SH-SY5Y (cell line): Measurements from ENCODE around the gene AGMO.

Source experiments
- GATA2 ChIP-seq: IDR thresholded peaks from 2 replicates; pipeline ENCODE4 v1.6.1; 2011; ENCODE audit warnings: mild to moderate bottlenecking, low read depth, low read length
- GATA3 ChIP-seq: IDR thresholded peaks from 2 replicates; pipeline ENCODE4 v1.6.1; 2011; ENCODE audit warnings: low read depth, mild to moderate bottlenecking, low read length, moderate library complexity

AGMO gene

GRCh38 chr7:15159261-15159660 lies 402.6 kb downstream of the AGMO start:
- TF ChIP-seq GATA3 (no peak), GATA2 (no peak)

DNA sequence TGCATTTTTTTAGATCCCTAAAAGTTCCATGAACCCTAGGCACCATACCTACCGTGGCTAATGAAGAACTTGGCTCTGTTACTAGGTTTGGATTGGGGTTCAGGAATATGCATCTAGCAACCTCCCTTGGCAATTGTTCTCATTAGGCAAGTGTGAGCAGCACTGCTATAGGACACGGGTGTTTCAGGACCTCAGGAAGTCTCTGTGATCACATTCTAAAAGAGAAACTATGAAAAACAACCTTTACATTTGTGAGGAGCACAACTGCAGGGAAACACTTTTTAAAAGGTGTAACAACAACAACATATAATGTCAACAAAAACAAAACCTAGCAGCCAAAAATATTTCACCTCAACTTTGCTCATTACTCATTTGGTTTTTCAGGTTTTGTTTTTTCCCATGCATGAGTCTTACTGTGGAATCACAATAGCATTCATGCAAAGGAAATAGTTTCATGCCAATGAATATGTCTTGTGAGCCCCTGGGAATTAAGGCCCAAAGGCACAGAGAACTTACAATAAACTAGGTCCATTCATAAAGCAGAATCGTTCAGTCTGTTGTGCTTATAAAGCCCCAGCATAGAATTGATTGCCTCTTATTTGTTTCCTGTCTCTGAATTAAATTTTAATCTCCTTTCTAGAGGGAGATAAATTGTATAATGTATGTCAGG lies 403.5 kb downstream of the AGMO start:
- no peak for TF ChIP-seq GATA2
- TF ChIP-seq GATA3, result no peak
